GM19023 (cell line): Measurements from ENCODE around the gene RAB44.
"Not testable (repeated sequence)": the region's sequence is repeated elsewhere in the genome, so short reads cannot be mapped to it uniquely, and the experiment has no call there.

Experiments
- ATAC-seq: cut with Tn5 transposase; IDR thresholded peaks from one replicate; pipeline ENCODE4 v1.9.1; 2021; ENCODE audit warnings: mild to moderate bottlenecking, moderate library complexity; ENCODE audit not compliant: unreplicated experiment

RAB44 gene

GRCh38 chr6:36704961-36705577 lies 7.4 kb downstream of the RAB44 start:
- ATAC-seq, result not testable (repeated sequence)

GRCh38 chr6:36706339-36706738 lies 8.7 kb downstream of the RAB44 start:
- ATAC-seq, result no peak

DNA sequence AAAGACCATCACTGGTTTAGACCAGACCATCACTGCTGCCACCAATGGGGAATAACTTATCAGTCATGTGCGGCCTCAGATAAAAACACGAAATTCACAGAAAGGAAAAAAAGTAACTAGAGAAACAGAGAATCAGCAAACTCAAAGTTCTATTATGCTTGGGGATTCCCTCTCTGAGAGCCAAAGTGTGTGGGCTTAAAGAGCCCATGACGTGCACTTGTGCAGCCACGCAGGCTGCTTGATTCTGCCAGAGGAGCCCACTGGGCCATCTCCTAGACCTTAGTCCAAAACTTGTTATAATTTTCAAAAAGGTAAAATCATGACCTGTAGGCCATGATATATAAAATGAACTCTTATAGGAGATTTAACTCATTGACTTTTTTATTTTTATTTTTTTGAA lies 15.2 kb downstream of the RAB44 start:
- no peak for ATAC-seq

GRCh38 chr6:36713846-36714245 lies 16.2 kb downstream of the RAB44 start:
- no peak for ATAC-seq

DNA sequence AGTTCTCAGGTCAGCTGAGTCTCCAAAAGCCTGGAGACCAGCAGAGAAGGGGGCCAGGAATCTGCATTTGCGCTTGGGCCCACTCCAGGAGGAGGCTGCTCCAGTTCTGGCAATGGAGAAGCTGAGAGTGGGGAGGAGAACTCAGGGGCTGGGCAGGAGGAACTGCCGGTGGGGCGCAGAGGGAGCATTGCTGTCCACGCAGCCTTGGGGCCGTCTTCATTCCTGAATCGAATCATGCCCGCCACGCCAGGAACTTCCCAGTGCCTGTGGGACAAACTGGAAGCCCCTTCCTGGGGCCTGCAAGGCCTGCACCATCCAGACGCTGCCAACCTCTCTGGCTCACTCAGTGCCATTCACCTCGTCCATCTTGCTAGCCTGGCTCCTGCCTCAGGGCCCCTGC lies 16.9 kb downstream of the RAB44 start:
- no peak for ATAC-seq

DNA sequence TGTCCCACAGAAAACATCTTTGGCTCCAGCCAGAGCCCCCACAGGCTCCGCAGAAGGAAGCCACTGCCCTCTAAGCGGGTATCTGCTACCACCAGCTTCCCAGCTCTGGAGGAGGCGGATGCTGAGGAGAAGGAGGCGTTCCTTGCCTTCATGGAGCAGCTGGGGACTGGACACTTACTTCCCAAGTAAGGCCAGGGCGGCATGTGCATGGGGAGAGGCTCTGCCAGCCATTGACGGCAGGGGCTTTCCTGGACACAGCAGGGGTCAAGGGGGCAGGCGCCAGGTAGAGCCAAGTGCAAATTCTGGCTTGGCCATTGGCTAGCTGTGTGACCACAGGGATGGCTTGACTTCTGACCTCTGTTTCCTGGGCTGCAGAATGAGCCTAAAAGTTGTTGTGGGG lies 17.8 kb downstream of the RAB44 start:
- no peak for ATAC-seq

- no peak for ATAC-seq
These were observed 19.0 kb downstream of the RAB44 start for GRCh38 chr6:36716476-36717093.

DNA sequence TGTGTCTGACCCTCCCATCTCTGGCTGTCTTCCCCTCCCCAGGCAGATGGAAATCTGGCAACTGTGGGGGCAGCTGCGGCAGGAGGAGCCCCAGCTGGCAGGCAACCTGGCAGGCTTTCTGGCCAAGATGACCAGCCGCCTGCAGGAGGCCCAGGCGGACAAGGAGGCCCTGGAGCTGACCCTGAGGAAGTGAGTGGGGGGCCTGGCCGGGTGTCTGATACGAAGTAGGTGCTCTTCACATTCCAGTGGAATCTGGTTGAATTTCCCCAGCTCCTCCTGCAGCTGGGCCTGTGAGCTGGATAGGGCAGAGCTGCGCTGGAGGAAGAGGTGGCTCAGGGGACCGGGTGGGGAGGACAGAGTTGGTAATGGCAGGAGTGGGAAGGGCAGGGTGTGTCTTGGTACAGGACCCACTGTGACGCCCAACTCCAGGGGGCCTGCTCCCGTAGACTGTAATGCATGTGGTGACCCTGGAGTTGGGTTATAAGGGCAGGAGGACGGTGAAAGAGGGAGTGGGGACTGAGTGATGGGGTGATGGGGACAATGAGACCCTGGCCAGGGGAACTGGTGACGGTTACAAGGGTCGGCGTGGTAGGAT lies 19.7 kb downstream of the RAB44 start:
- ATAC-seq, result no peak

GRCh38 chr6:36717871-36718540 lies 20.4 kb downstream of the RAB44 start:
- no peak for ATAC-seq

GRCh38 chr6:36718560-36718959 lies 20.9 kb downstream of the RAB44 start:
- no peak for ATAC-seq

GRCh38 chr6:36719126-36719525 lies 21.5 kb downstream of the RAB44 start:
- ATAC-seq, result no peak

GRCh38 chr6:36720251-36721141 lies 22.9 kb downstream of the RAB44 start:
- ATAC-seq, result no peak

DNA sequence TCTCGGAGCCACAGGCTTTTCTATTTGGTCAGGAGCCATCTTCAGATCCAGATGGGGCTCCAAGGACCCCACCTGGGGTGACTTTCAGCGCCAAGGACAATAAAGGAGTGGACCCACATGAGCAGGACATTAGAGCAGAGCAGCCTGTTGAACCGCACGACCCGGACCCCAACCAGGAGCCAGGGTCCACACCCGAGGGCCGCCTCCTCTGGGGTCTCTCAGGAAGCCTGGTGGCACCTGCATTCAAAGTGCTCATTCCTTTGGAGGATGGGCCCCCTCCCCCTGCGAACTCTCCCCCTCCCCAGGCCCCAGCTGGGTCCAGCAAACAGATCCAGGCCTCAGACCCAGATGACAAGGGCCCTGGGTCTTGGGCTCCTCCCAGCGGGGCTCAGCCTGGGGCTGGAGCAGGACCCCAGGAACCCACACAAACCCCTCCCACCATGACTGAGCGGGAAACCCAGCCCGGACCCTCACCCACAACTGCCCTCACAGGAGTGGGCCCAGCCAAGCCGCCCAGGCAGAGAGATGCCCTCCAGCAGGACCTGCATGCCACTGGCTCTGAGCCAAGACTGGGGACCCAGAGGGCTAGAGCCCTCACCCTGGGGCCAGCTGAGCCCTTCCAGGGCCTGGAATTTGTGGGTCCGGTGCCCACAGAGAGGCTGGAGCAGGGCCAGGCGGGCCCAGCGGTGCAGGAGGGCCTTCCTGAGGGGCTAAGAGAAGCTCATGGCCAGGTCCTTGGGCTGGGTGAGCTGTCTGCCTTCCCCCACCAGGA lies 23.9 kb downstream of the RAB44 start:
- no peak for ATAC-seq

GRCh38 chr6:36722365-36722764 lies 24.7 kb downstream of the RAB44 start:
- no peak for ATAC-seq

DNA sequence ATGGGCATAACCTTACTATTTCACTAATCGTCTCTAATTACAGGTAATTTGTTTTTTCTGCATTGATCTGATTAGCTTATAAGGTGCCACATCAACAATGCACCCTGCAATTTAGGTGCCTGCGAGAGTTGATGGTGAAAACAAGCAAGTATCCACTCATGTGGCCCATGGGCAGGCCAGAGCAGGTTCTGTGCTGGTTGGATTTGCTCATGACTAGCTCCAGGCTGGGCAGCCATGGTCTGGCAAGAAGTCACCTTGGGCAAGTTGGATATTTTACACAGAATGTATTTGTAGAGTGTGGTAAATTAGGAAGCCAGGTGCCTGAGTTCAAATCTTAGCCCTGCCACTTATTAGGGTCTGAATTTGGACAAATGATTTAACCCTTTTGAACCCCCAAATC lies 25.3 kb downstream of the RAB44 start:
- no peak for ATAC-seq

GRCh38 chr6:36723992-36724391 lies 26.4 kb downstream of the RAB44 start:
- ATAC-seq, result not testable (repeated sequence)

DNA sequence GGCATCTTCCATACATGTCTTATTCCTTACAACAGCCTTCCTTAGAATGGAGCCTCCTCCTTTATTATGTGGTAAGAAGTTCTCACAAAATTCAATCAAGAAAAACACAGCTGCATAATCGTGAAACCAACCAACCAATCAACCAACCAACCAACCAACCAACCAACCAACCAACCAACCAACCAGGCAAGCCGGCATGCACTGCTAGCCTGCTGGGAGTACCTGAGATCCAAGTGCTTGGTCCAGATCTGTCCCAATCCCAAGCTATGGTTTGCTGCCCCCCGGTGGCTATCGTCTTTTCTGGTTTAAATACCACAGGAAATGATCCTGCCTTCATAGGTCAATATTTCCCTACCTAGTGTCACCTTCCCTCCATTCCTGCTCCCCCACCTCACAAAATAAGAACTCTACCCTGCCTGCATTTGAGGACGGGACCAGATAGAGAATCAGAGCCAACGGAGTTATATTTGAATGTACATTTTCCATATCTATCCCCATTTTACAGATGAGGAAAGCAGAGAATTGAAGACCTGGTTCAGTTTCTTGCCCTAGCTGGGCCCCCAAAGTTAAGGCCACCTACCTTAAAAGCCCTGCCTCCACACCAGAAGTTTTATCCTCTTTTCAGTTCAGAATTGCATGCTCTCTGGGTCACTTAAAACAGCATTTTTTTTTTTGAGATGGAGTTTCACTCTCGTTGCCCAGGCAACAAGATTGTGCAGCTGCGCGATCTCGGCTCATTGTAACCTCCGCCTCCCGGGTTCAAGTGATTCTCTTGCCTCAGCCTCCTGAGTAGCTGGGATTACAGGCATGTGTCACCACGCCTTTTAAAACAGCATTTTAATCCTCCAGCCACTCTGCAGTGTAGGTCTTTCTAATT lies 27.1 kb downstream of the RAB44 start:
- no peak for ATAC-seq

DNA sequence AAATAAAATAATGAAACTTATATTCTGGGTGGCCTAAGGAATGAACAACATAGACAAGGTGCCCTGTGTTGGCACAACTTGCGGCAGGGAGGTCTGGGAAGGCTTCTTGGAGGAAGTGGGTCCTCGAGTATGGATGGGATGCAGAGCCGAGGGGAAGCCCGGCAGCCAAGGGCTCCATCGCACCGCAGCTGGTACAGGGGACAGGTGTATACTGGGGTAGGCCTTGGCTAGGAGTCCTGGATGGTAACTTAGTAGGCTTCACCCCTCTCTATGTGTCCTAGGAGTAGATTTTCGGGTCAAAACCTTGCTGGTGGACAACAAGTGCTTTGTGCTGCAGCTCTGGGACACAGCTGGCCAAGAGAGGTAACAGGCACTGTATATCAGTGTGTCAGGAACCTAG lies 28.0 kb downstream of the RAB44 start:
- ATAC-seq, result no peak

DNA sequence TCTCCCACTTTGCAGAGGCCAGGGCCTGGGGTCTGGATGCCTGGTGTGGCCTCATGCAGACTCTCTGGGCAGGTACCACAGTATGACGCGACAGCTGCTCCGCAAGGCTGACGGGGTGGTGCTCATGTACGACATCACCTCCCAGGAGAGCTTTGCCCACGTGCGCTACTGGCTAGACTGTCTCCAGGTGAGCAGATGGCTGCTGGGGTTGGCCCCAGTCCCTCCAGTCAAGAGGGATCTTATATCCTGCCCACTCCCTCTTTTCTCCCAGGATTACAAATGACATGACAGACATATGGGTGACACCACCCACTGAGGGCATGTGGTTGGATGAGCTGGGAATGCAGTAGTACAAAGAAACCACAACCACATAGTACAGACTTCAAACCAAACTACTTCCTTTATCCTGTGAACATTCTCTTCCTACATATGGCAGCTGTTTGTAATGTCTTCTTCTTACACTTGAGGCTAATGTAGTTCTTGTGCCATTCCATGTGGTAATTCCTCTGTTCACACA lies 29.9 kb downstream of the RAB44 start:
- no peak for ATAC-seq
